Mammary epithelial cell (primary cell): Measurements from ENCODE around the gene KCNQ1.

Experiments
- CTCF ChIP-seq, 2 donors: IDR thresholded peaks in 1 of 2; conservative IDR thresholded peaks in 1 of 2; 2 replicates each; pipeline ENCODE4 v1.5.1; 2011 to 2012; ENCODE audit warnings: inconsistent platforms in 2 of 2, low read length in 2 of 2, mild to moderate bottlenecking in 2 of 2, control low read depth in 1 of 2, low read depth in 1 of 2; ENCODE audit not compliant: insufficient read depth in 1 of 2; ENCODE audit errors: extremely low read depth in 1 of 2
- EZH2 ChIP-seq: IDR thresholded peaks from 2 replicates; pipeline ENCODE4 v1.6.1; 2012; ENCODE audit warnings: low read length, inconsistent platforms, borderline replicate concordance

GRCh38 chr11:2799881-2800654 lies 355.3 kb downstream of the KCNQ1 start:
- no peak for TF ChIP-seq CTCF (conservative IDR thresholded peaks at IDR 0.05 in 1 of 2, IDR thresholded peaks at IDR 0.05 in 1 of 2; ENCODE audit: extremely low read depth in 1 of 2, insufficient read depth in 1 of 2, low read depth in 1 of 2, low read length in 2 of 2)
- TF ChIP-seq EZH2, result no peak
